GM12878 (cell line): ENCODE data around the gene PUS3. TPM values are rescaled to one million over a fixed set of nuclear protein-coding genes. Genes with fewer than 3 reads are reported as not detected.

Source experiments
- ATAC-seq: fragments of 200-7000 bp; cut with Tn5 transposase; 3 replicates; pipeline ENCODE4 v1.9.1; 2020; ENCODE audit warnings: mild to moderate bottlenecking, moderate library complexity
- BruUV-seq: library from RNA; stranded (reverse); fragments of 400-500 nt; replicated peaks from 2 replicates; lab custom pipeline; 2021; lab: Mats Ljungman, UMichigan
- CTCF ChIA-PET: fragments of 300-600 bp; sonication (Branson Sonifier 250); formaldehyde crosslinking; extraction: SDS; loops from one replicate; lab custom pipeline; 2021; ENCODE audit warnings: inconsistent platforms; lab: Yijun Ruan, JAX
- POLR2A ChIA-PET: fragments of 350-600 bp; formaldehyde crosslinking; extraction: SDS; loops from one replicate; lab custom pipeline; 2021; ENCODE audit warnings: inconsistent platforms; lab: Charles Lee
- RAD21 ChIA-PET: fragments of 300-600 bp; sonication (Branson Sonifier 250); formaldehyde crosslinking; loops from one replicate; lab custom pipeline; 2023; ENCODE audit warnings: antibody characterized with exemption; ENCODE audit not compliant: unreplicated experiment; lab: Charles Lee
- SMC1A ChIA-PET: fragments of 300-600 bp; sonication (Branson Sonifier 250); formaldehyde crosslinking; loops from one replicate; lab custom pipeline; 2023; ENCODE audit not compliant: unreplicated experiment, uncharacterized antibody; lab: Charles Lee
- DNase-seq: peaks from one replicate; pipeline ENCODE4 v3.0.0-alpha.2; 2011; ENCODE audit warnings: low read depth, low spot score
- FAIRE-seq: peaks from 3 replicates; lab custom pipeline; 2011; peaks lifted over from hg19 to GRCh38; lab: Jason Lieb, UNC
- H2AFZ ChIP-seq: 2 replicates; pipeline ENCODE4 v1.6.0; 2011; ENCODE audit warnings: low read depth, low read length, control low read depth; ENCODE audit not compliant: control insufficient read depth
- H3K27ac ChIP-seq: 2 replicates; pipeline ENCODE4 v1.5.1; 2011; ENCODE audit warnings: control low read depth; ENCODE audit not compliant: control insufficient read depth, insufficient read depth
- H3K27me3 ChIP-seq, 2 experiments: replicated peaks in 1 of 2; 2 replicates each; pipeline versions ENCODE4 v1.6.0 to v1.6.1; 2011; ENCODE audit warnings: low read length in 1 of 2; ENCODE audit not compliant: control insufficient read depth in 2 of 2, insufficient read depth in 2 of 2
- H3K36me3 ChIP-seq, 2 experiments: 2 replicates each; pipeline ENCODE4 v1.5.1; 2011; ENCODE audit warnings: low read length in 1 of 2; ENCODE audit not compliant: control insufficient read depth in 2 of 2, insufficient read depth in 2 of 2
- H3K4me1 ChIP-seq: 2 replicates; pipeline ENCODE4 v1.6.1; 2011; ENCODE audit warnings: mild to moderate bottlenecking, low read length, moderate library complexity, mixed read lengths; ENCODE audit not compliant: control insufficient read depth, insufficient read depth
- H3K4me2 ChIP-seq: 2 replicates; pipeline ENCODE4 v1.6.0; 2011; ENCODE audit warnings: control low read depth; ENCODE audit not compliant: control insufficient read depth, insufficient read depth
- H3K4me3 ChIP-seq: fragments of 200-600 bp; sonication (generic); 2 replicates; pipeline ENCODE4 v1.5.1; 2016
- H3K79me2 ChIP-seq: 2 replicates; pipeline ENCODE4 v1.6.0; 2011; ENCODE audit warnings: low read length; ENCODE audit not compliant: control insufficient read depth, insufficient read depth
- H3K9ac ChIP-seq: 2 replicates; pipeline ENCODE4 v1.8.0; 2011; ENCODE audit warnings: low read length, control low read depth, mixed read lengths; ENCODE audit not compliant: control insufficient read depth, insufficient read depth
- H3K9me3 ChIP-seq: replicated peaks from 3 replicates; pipeline ENCODE4 v1.5.1; 2011; ENCODE audit warnings: mild to moderate bottlenecking, low read length; ENCODE audit not compliant: control insufficient read depth, insufficient read depth
- H4K20me1 ChIP-seq: 2 replicates; pipeline ENCODE4 v1.6.0; 2011; ENCODE audit not compliant: control insufficient read depth, insufficient read depth
- EED ChIP-seq: sonication (generic); IDR thresholded peaks from 2 replicates; pipeline ENCODE4 v1.6.1; 2016; ENCODE audit warnings: antibody characterized with exemption, low read depth
- EP300 ChIP-seq, 2 experiments: fragments of 150-350 bp in 1 of 2; IDR thresholded peaks; 2 replicates each; pipeline ENCODE4 v1.6.1; 2011 to 2012; ENCODE audit warnings: low read depth in 2 of 2, low read length in 2 of 2, borderline replicate concordance in 1 of 2, improper control_type of control experiment in 1 of 2, inconsistent platforms in 1 of 2; ENCODE audit not compliant: control insufficient read depth in 1 of 2
- ETV6 ChIP-seq, 2 experiments: fragments of 450-650 bp in 1 of 2; IDR thresholded peaks in 1 of 2; conservative IDR thresholded peaks in 1 of 2; 2 replicates each; pipeline ENCODE4 v1.6.1; 2014; ENCODE audit warnings: antibody characterized with exemption in 1 of 2, borderline replicate concordance in 1 of 2, low read depth in 1 of 2, mild to moderate bottlenecking in 1 of 2, moderate library complexity in 1 of 2
- FOS ChIP-seq: IDR thresholded peaks from 3 replicates; pipeline ENCODE4 v1.6.1; 2011; ENCODE audit warnings: borderline replicate concordance; ENCODE audit not compliant: insufficient read length; ENCODE audit errors: extremely low read depth
- MEF2A ChIP-seq: IDR thresholded peaks from 2 replicates; pipeline ENCODE4 v1.6.1; 2011; ENCODE audit warnings: low read depth, mild to moderate bottlenecking, low read length, moderate library complexity; ENCODE audit not compliant: insufficient read depth
- NFYB ChIP-seq: IDR thresholded peaks from 2 replicates; pipeline ENCODE4 v1.6.1; 2011; ENCODE audit warnings: low read depth, mild to moderate bottlenecking, low read length, improper control_type of control experiment, moderate library complexity; ENCODE audit not compliant: insufficient read depth
- NRF1 ChIP-seq: conservative IDR thresholded peaks from 2 replicates; pipeline ENCODE4 v1.6.1; 2011; ENCODE audit warnings: mild to moderate bottlenecking, low read depth, low read length, improper control_type of control experiment
- POLR2A ChIP-seq: IDR thresholded peaks from 2 replicates; pipeline ENCODE4 v1.6.1; 2011; ENCODE audit warnings: low read depth, mild to moderate bottlenecking, low read length
- REST ChIP-seq: IDR thresholded peaks from 2 replicates; pipeline ENCODE4 v1.6.1; 2012; ENCODE audit warnings: mild to moderate bottlenecking, low read depth, low read length
- TCF12 ChIP-seq: IDR thresholded peaks from 2 replicates; pipeline ENCODE4 v1.6.1; 2011; ENCODE audit warnings: low read depth, mild to moderate bottlenecking, low read length
- ZNF24 ChIP-seq: fragments of 450-650 bp; IDR thresholded peaks from 2 replicates; pipeline ENCODE4 v1.6.1; 2017; ENCODE audit warnings: antibody characterized with exemption, mild to moderate bottlenecking
- ZNF384 ChIP-seq: IDR thresholded peaks from 2 replicates; pipeline ENCODE4 v1.6.1; 2012; ENCODE audit warnings: low read depth, mild to moderate bottlenecking, low read length, improper control_type of control experiment, borderline replicate concordance
- WGBS: methylation state at CpG from one replicate; pipeline ENCODE4 v1.1.6; 2016; ENCODE audit warnings: low lambda C conversion rate; ENCODE audit not compliant: insufficient replicate concordance, insufficient coverage; ENCODE audit errors: missing lambda C conversion rate; 5-methylcytosine and 5-hydroxymethylcytosine counted together
- in situ Hi-C: fragments of 300-500 bp; cut with MboI; formaldehyde crosslinking; loops from 9 replicates; pipeline ENCODE4 v1.14.3; 2018; ENCODE audit warnings: mixed read lengths
- intact Hi-C: fragments of 100-400 bp; cut with micrococcal nuclease; formaldehyde crosslinking; loops from one replicate; pipeline ENCODE4 v1.14.2; 2022; ENCODE audit not compliant: unreplicated experiment
- polyA plus RNA-seq, 11 experiments: library from polyadenylated mRNA; depleted of rRNA in 4 of 11; unstranded in 6 of 11; stranded (reverse) in 5 of 11; fragments of >200 nt; fragmentation: Nextera tagmentation in 4 of 11; fragmentation: Illumina TruSeq in 1 of 11; extraction: Ambion mirVana in 4 of 11; extraction: Trizol in 1 of 11; gene quantifications; 1 replicate in 1 of 11; 2 replicates in 10 of 11; pipeline versions ENCODE4 v1.2.1 to v1.2.3, GENCODE V29; 2011 to 2016; ENCODE audit warnings: inconsistent platforms in 2 of 11, missing spikeins in 2 of 11, low read depth in 1 of 11
- total RNA-seq, 4 experiments: library from RNA; depleted of rRNA in 3 of 4; stranded (reverse); fragments of >200 nt in 3 of 4; fragmentation: Illumina TruSeq in 1 of 4; extraction: Trizol in 1 of 4; gene quantifications; 2 replicates each; pipeline versions ENCODE4 v1.2.1 to v1.2.3, GENCODE V29; 2013 to 2021
- TF ChIP-seq, protein P1 (sequence below): fragments of 450-650 bp; IDR thresholded peaks from 2 replicates; pipeline ENCODE4 v1.6.1; 2014; ENCODE audit warnings: mild to moderate bottlenecking
- TF ChIP-seq, protein P2 (sequence below), 3 experiments: IDR thresholded peaks in 2 of 3; conservative IDR thresholded peaks in 1 of 3; 2 replicates each; pipeline ENCODE4 v1.5.1; 2011; ENCODE audit warnings: low read depth in 3 of 3, low read length in 3 of 3, mild to moderate bottlenecking in 3 of 3, control low read depth in 2 of 3, moderate library complexity in 2 of 3, inconsistent platforms in 1 of 3, mixed read lengths in 1 of 3; ENCODE audit not compliant: control insufficient read depth in 2 of 3, insufficient read depth in 1 of 3; ENCODE audit errors: extremely low read depth in 1 of 3

Gene PUS3
- total and polyA plus RNA-seq, 10 of the 15 experiments (the other 5 are each of a cell fraction or from before 2014, with no cell fraction given) = 10.9 to 22.4 (median 14.3) TPM

DNA sequence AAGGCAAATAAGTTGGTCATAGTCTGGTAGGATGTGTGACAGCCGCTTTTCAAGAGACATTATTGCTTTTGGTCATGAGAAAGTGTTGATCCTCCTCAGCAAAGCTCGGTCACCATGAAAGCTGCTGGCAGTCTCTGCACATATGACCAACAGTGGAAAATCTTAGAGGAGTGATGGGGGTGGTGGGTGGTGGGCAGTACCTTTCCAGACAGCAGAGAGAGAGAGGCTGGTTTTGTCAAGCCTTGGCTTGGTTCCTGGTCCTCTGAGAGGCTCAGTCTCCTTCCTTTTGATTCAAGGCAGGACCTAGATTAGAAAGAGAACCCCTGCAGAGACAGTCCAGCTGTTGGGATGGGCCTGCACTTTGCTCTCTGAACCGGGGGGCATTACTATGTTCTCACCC lies 22.8 kb upstream of the PUS3 start (continued):
- TF ChIP-seq EED (no peak), ZNF24 (no peak), NFYB (no peak), ZNF384 (no peak), POLR2A (no peak), MEF2A (no peak), EP300 (IDR thresholded peaks at IDR 0.05; ENCODE audit: borderline replicate concordance in 1 of 2, control insufficient read depth in 1 of 2, low read depth in 2 of 2, low read length in 2 of 2) (no peak), REST (no peak)

GRCh38 chr11:125925247-125925740 lies 22.3 kb upstream of the PUS3 start:
- Histone ChIP-seq H3K4me1 (no peaks in the 10 kb centered on the region), H3K9ac (no peak overlapping the region), H3K27ac (no peak overlapping the region), H2AFZ (no peak overlapping the region), H3K27me3 (no peaks in the 10 kb centered on the region), H3K4me3 (no peak overlapping the region), H3K4me2 (no peak overlapping the region), H3K36me3 (no peaks in the 10 kb centered on the region), H4K20me1 (no peaks in the 10 kb centered on the region), H3K79me2 (no peaks in the 10 kb centered on the region), H3K9me3 (no peaks in the 10 kb centered on the region)
- BruUV-seq = no TSS peak
- DNase-seq (no peak), FAIRE-seq (no peak), ATAC-seq (no peak)
- TF ChIP-seq TCF12 = no peak
- TF ChIP-seq FOS = no peak
- no peak for TF ChIP-seq ETV6 (conservative IDR thresholded peaks at IDR 0.05 in 1 of 2, IDR thresholded peaks at IDR 0.05 in 1 of 2; ENCODE audit: borderline replicate concordance in 1 of 2, low read depth in 1 of 2)
- no peak for TF ChIP-seq NRF1
- no peak for TF ChIP-seq NFYB
- TF ChIP-seq, protein P1, sequence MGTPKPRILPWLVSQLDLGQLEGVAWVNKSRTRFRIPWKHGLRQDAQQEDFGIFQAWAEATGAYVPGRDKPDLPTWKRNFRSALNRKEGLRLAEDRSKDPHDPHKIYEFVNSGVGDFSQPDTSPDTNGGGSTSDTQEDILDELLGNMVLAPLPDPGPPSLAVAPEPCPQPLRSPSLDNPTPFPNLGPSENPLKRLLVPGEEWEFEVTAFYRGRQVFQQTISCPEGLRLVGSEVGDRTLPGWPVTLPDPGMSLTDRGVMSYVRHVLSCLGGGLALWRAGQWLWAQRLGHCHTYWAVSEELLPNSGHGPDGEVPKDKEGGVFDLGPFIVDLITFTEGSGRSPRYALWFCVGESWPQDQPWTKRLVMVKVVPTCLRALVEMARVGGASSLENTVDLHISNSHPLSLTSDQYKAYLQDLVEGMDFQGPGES = no peak
- TF ChIP-seq, protein P2, sequence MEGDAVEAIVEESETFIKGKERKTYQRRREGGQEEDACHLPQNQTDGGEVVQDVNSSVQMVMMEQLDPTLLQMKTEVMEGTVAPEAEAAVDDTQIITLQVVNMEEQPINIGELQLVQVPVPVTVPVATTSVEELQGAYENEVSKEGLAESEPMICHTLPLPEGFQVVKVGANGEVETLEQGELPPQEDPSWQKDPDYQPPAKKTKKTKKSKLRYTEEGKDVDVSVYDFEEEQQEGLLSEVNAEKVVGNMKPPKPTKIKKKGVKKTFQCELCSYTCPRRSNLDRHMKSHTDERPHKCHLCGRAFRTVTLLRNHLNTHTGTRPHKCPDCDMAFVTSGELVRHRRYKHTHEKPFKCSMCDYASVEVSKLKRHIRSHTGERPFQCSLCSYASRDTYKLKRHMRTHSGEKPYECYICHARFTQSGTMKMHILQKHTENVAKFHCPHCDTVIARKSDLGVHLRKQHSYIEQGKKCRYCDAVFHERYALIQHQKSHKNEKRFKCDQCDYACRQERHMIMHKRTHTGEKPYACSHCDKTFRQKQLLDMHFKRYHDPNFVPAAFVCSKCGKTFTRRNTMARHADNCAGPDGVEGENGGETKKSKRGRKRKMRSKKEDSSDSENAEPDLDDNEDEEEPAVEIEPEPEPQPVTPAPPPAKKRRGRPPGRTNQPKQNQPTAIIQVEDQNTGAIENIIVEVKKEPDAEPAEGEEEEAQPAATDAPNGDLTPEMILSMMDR (IDR thresholded peaks at IDR 0.05 in 2 of 3, conservative IDR thresholded peaks at IDR 0.05 in 1 of 3; ENCODE audit: control insufficient read depth in 2 of 3, extremely low read depth in 1 of 3, insufficient read depth in 1 of 3, low read depth in 3 of 3, low read length in 3 of 3) = no peak
- 15% methylated on average over 6 of the region's 6 CpGs for WGBS
- RAD21 ChIA-PET = interaction anchor here (1.1 to 3.7 kb wide), 2 partner anchors 264 to 268 kb away, joined by 4 to 27 read pairs; no protein-coding TSS in a partner anchor
- CTCF ChIA-PET = interaction anchor here (0.7 to 5.9 kb wide), 6 partner anchors 13 to 560 kb away, joined by 3 to 120 read pairs (median 4); no protein-coding TSS in a partner anchor
- intact Hi-C loops (loop anchor here (10.0 kb wide), 1 partner anchor 390 kb away; no protein-coding TSS in a partner anchor), in situ Hi-C loops (no loop called here)
- SMC1A ChIA-PET = interaction anchor here (0.6 to 6.3 kb wide), 5 partner anchors 15 to 270 kb away, joined by 3 to 61 read pairs (median 5); no protein-coding TSS in a partner anchor
- POLR2A ChIA-PET = no interaction called here
